Measurements from ENCODE around the gene AFMID. TPM values are rescaled to one million over a fixed set of nuclear protein-coding genes. Genes with fewer than 3 reads are reported as not detected.

The AFMID gene
- total and polyA plus RNA-seq, 9 donors: 32.4 to 69.5 (median 41.2) TPM

GRCh38 chr17:78154903-78155811 lies 32.0 kb upstream of the AFMID start:
- no peaks in the 10 kb centered on the region for H3K27me3 ChIP-seq
- H3K9me3 ChIP-seq: no peaks in the 10 kb centered on the region
- H3K4me1 ChIP-seq (ENCODE audit: insufficient read depth): no peaks in the 10 kb centered on the region
- H3K27ac ChIP-seq: no peak overlapping the region
- DNase-seq: no peak
- H3K4me3 ChIP-seq: no peak overlapping the region
- intact Hi-C loops (cut with DNase I): no loop called here
- WGBS, 3 donors: 85 to 89% (median 88%) methylated on average over 11 of the region's 11 CpGs
- TF ChIP-seq EP300 (IDR thresholded peaks at IDR 0.05) (no peak), POLR2A (IDR thresholded peaks at IDR 0.05) (no peak), CTCF (IDR thresholded peaks at IDR 0.05) (no peak)
- no peaks in the 10 kb centered on the region for H3K36me3 ChIP-seq

- intact Hi-C loops (cut with DNase I): no loop called here
- no peak for TF ChIP-seq CTCF (IDR thresholded peaks at IDR 0.05)
- TF ChIP-seq POLR2A (IDR thresholded peaks at IDR 0.05): no peak
- Histone ChIP-seq H3K27me3 (no peaks in the 10 kb centered on the region), H3K36me3 (no peaks in the 10 kb centered on the region), H3K4me3 (no peak overlapping the region), H3K9me3 (no peaks in the 10 kb centered on the region), H3K27ac (no peak overlapping the region), H3K4me1 (ENCODE audit: insufficient read depth) (no peaks in the 10 kb centered on the region)
- DNase-seq: no peak
- 45 to 70% (median 63%) methylated on average over 10 of the region's 10 CpGs for WGBS, 3 donors
These were observed 27.5 kb upstream of the AFMID start for GRCh38 chr17:78159575-78160158.

- intact Hi-C loops (cut with DNase I): no loop called here
These were observed 23.0 kb upstream of the AFMID start for GRCh38 chr17:78163881-78164747.

More at GRCh38 chr17:78163881-78164747, 23.0 kb upstream of the AFMID start:
- Histone ChIP-seq H3K27ac (no peak overlapping the region), H3K4me3 (no peak overlapping the region), H3K4me1 (ENCODE audit: insufficient read depth) (no peaks in the 10 kb centered on the region), H3K36me3 (no peaks in the 10 kb centered on the region), H3K9me3 (no peaks in the 10 kb centered on the region), H3K27me3 (no peaks in the 10 kb centered on the region)
- TF ChIP-seq EP300 (IDR thresholded peaks at IDR 0.05) (no peak), CTCF (IDR thresholded peaks at IDR 0.05) (no peak), POLR2A (IDR thresholded peaks at IDR 0.05) (no peak)
- no peak for DNase-seq
- WGBS, 3 donors: 76 to 77% (median 76%) methylated on average over 21 to 22 of the region's 22 CpGs

All from ovary (tissue), 9 donors.